Smooth muscle cell (in vitro differentiated cells): ENCODE measurements around the gene L3MBTL1. TPM values are rescaled to one million over a fixed set of nuclear protein-coding genes. Genes with fewer than 3 reads are reported as not detected.

Source experiments
- DNase-seq: peaks from one replicate; lab custom pipeline; 2025; ENCODE audit not compliant: unreplicated experiment; lab: John Stamatoyannopoulos, UW
- H2AFZ ChIP-seq: fragments of 200-600 bp; sonication (generic); 2 replicates; pipeline ENCODE4 v1.6.0; 2016; ENCODE audit warnings: antibody characterized with exemption, low read depth, mild to moderate bottlenecking
- H3F3A ChIP-seq: fragments of 200-600 bp; sonication (generic); 2 replicates; pipeline ENCODE4 v1.6.0; 2017; ENCODE audit warnings: antibody characterized with exemption, low read depth
- H3K27ac ChIP-seq: fragments of 200-600 bp; sonication (generic); 2 replicates; pipeline ENCODE4 v1.5.1; 2016; ENCODE audit warnings: low read depth, mild to moderate bottlenecking
- H3K27me3 ChIP-seq: fragments of 200-600 bp; sonication (generic); 2 replicates; pipeline ENCODE4 v1.6.1; 2016; ENCODE audit warnings: low read depth, mild to moderate bottlenecking
- H3K36me3 ChIP-seq: fragments of 200-600 bp; sonication (generic); 2 replicates; pipeline ENCODE4 v1.5.1; 2016; ENCODE audit warnings: low read depth
- H3K4me1 ChIP-seq: fragments of 200-600 bp; sonication (generic); 2 replicates; pipeline ENCODE4 v1.5.1; 2016; ENCODE audit warnings: low read depth
- H3K4me2 ChIP-seq: fragments of 200-600 bp; sonication (generic); 2 replicates; pipeline ENCODE4 v1.6.0; 2016; ENCODE audit warnings: mild to moderate bottlenecking
- H3K4me3 ChIP-seq: fragments of 200-600 bp; sonication (generic); 2 replicates; pipeline ENCODE4 v1.5.1; 2016; ENCODE audit warnings: mild to moderate bottlenecking
- H3K79me2 ChIP-seq: fragments of 200-600 bp; sonication (generic); 2 replicates; pipeline ENCODE4 v1.6.0; 2016; ENCODE audit warnings: low read depth, mild to moderate bottlenecking
- H3K9ac ChIP-seq: fragments of 200-600 bp; sonication (generic); 2 replicates; pipeline ENCODE4 v1.6.0; 2016; ENCODE audit warnings: low read depth
- H3K9me3 ChIP-seq: fragments of 200-600 bp; sonication (generic); replicated peaks from 2 replicates; pipeline ENCODE4 v1.5.1; 2016; ENCODE audit warnings: low read depth
- H4K20me1 ChIP-seq: fragments of 200-600 bp; sonication (generic); 2 replicates; pipeline ENCODE4 v1.6.0; 2016; ENCODE audit warnings: low read depth
- CTCF ChIP-seq: fragments of 200-600 bp; sonication (generic); IDR thresholded peaks from 2 replicates; pipeline ENCODE4 v1.5.1; 2017; ENCODE audit warnings: borderline replicate concordance, mild to moderate bottlenecking, antibody characterized with exemption; ENCODE audit not compliant: insufficient read depth, poor library complexity, severe bottlenecking
- WGBS: methylation state at CpG from one replicate; pipeline ENCODE4 v1.1.7; 2016; ENCODE audit warnings: low lambda C conversion rate; 5-methylcytosine and 5-hydroxymethylcytosine counted together
- polyA plus RNA-seq: library from polyadenylated mRNA; unstranded; fragments of >200 nt; fragmentation: Nextera tagmentation; extraction: Ambion mirVana; gene quantifications from 2 replicates; pipeline ENCODE4 v1.2.1, GENCODE V29; 2016
- total RNA-seq: library from RNA; depleted of rRNA; stranded (reverse); fragments of >200 nt; gene quantifications from 2 replicates; pipeline ENCODE4 v1.2.3, GENCODE V29; 2014

The L3MBTL1 gene
- total and polyA plus RNA-seq, 2 experiments from 2014 or later: 7.7 to 8.9 TPM

GRCh38 chr20:43558412-43559146, 51.1 kb downstream of the L3MBTL1 start, which contains the start of gene SGK2:
Gene SGK2, plus strand, starts transcription at chr20:43559027. Its CDS starts 7,469 bp downstream, at chr20:43566496.
- Histone ChIP-seq H3K79me2 (no peaks in the 10 kb centered on the region), H3K4me1 (no peaks in the 10 kb centered on the region), H4K20me1 (no peaks in the 10 kb centered on the region), H3K27me3 (no peaks in the 10 kb centered on the region), H3F3A (no peaks in the 10 kb centered on the region), H3K4me2 (peak within 1 kb of the TSS; percentile 33), H3K9ac (no peak within 1 kb of the TSS), H3K4me3 (peak within 1 kb of the TSS; percentile 19), H3K36me3 (no peaks in the 10 kb centered on the region), H3K27ac (no peak within 1 kb of the TSS), H2AFZ (peak within 1 kb of the TSS; percentile 24), H3K9me3 (no peaks in the 10 kb centered on the region)
- TF ChIP-seq CTCF: no peak
- WGBS: 45% methylated on average over 12 of the region's 12 CpGs
- no peak for DNase-seq

GRCh38 chr20:43559147-43559987, 51.9 kb downstream of the L3MBTL1 start:
- DNase-seq: no peak
- TF ChIP-seq CTCF: no peak
- no peak overlapping the region for H3K9ac ChIP-seq
- H3K27ac ChIP-seq: no peak overlapping the region
- H3K4me3 ChIP-seq: peak overlapping the region; percentile 19
- no peak overlapping the region for H3K4me2 ChIP-seq
- no peaks in the 10 kb centered on the region for H3K4me1 ChIP-seq
- 95% methylated on average over 8 of the region's 8 CpGs for WGBS
- no peaks in the 10 kb centered on the region for H3K79me2 ChIP-seq
- H2AFZ ChIP-seq: no peak overlapping the region
- H3F3A ChIP-seq: no peaks in the 10 kb centered on the region
- no peaks in the 10 kb centered on the region for H4K20me1 ChIP-seq
- H3K27me3 ChIP-seq: no peaks in the 10 kb centered on the region
- H3K36me3 ChIP-seq: no peaks in the 10 kb centered on the region
- H3K9me3 ChIP-seq: no peaks in the 10 kb centered on the region

GRCh38 chr20:43560974-43561373, 53.5 kb downstream of the L3MBTL1 start:
- no peak for TF ChIP-seq CTCF
- H2AFZ ChIP-seq: no peak overlapping the region
- H3K27me3 ChIP-seq: no peaks in the 10 kb centered on the region
- no peak for DNase-seq
- no peak overlapping the region for H3K27ac ChIP-seq
- WGBS: 69% methylated on average over 3 of the region's 3 CpGs
- no peaks in the 10 kb centered on the region for H3F3A ChIP-seq
- no peak overlapping the region for H3K4me3 ChIP-seq
- H3K36me3 ChIP-seq: no peaks in the 10 kb centered on the region
- no peaks in the 10 kb centered on the region for H3K79me2 ChIP-seq
- no peak overlapping the region for H3K4me2 ChIP-seq
- no peak overlapping the region for H3K9ac ChIP-seq
- H3K4me1 ChIP-seq: no peaks in the 10 kb centered on the region
- H3K9me3 ChIP-seq: no peaks in the 10 kb centered on the region
- no peaks in the 10 kb centered on the region for H4K20me1 ChIP-seq
